ENCODE measurements around the gene ABCF2. TPM values are rescaled to one million over a fixed set of nuclear protein-coding genes. Genes with fewer than 3 reads are reported as not detected.

Gene ABCF2
- total RNA-seq, 2 donors from 2014 or later, result 25.3 to 44.1 TPM

DNA sequence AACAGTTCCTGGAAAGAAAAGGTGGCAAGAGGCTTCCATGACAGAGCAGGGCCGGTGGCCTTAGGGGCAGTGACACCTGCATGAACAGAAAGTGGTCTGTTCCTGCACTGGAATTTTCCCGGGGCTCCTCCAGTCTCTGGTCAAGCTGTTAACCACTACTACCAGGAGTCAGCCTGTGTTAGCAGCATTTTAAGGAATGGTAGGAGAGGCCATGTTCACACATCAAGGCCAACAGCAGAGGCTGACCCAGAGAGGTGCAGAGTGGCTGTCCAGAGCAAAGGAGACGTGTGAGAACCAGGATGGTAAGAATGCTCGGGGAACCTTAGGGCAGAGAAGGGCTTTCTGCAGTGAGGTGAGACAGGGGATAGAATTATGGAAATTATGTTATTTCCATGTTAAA, 25.3 kb downstream of the ABCF2 start:
- Histone ChIP-seq H3K27me3 (replicated peaks; ENCODE audit: insufficient read depth) (no peaks in the 10 kb centered on the region), H3K9me3 (no peaks in the 10 kb centered on the region), H3K36me3 (no peaks in the 10 kb centered on the region), H3K27ac (no peak overlapping the region), H3K4me3 (no peak overlapping the region), H3K4me1 (ENCODE audit: control insufficient read depth in 1 of 2, low read depth in 2 of 2) (no peaks in the 10 kb centered on the region)
- no peak for TF ChIP-seq CTCF (IDR thresholded peaks at IDR 0.05)
- ATAC-seq (ENCODE audit: insufficient number of reproducible peaks, low FRiP score, low read depth) (no peak), DNase-seq (ENCODE audit: low spot score) (no peak)

GRCh38 chr7:151201344-151201743, 25.7 kb downstream of the ABCF2 start:
- no peaks in the 10 kb centered on the region for H3K4me1 ChIP-seq (ENCODE audit: control insufficient read depth in 1 of 2, low read depth in 2 of 2)
- DNase-seq (ENCODE audit: low spot score), result no peak
- TF ChIP-seq CTCF (IDR thresholded peaks at IDR 0.05), result no peak
- no peak for ATAC-seq (ENCODE audit: insufficient number of reproducible peaks, low FRiP score, low read depth)
- no peaks in the 10 kb centered on the region for H3K9me3 ChIP-seq
- H3K27ac ChIP-seq, result no peak overlapping the region
- H3K4me3 ChIP-seq, result no peak overlapping the region
- no peaks in the 10 kb centered on the region for H3K36me3 ChIP-seq
- H3K27me3 ChIP-seq (replicated peaks; ENCODE audit: insufficient read depth), result no peaks in the 10 kb centered on the region

DNA sequence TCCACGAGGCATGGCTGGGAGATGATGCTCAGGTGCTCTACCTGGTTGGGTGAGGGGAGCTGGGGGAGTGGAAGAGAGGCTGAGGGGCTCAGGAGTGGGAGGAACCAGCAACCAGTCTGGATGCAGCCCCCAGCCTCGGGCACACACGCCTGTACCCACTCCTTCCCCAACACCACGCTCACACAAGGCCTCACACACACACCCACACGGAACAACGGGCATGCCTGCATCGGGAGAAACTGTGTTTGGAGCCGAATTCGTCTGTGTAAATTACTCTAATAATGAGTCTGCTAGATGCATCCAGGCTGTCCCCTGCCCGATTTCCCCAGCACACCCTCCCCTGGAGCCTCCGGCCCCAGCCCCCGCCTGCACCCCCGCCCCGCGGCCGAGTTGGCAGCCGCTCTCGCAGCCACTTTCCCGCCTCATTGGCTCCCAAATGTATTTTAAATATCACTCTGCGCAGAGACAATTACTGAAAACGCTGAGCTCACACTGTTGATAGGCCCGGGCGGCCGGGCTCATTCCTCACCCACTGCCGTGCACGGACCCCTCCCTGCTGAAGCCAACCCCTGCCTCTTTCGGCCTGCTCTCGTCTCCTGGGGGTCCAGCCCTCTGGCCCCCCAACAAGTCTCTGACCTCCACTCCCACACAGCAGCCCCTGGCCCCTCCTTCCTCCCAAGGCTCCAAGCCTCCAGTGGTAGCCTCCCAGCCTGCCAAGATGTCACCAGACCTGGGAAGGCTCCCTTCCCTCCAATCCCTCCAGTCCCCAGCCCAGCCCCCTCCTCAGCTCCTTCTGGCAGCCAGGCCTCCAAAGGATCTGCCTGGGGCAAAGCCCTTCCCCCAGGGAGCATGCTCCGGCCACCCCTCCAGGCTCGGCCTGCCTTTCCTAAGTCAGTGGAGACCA, 27.8 kb downstream of the ABCF2 start:
- no peaks in the 10 kb centered on the region for H3K27me3 ChIP-seq (replicated peaks; ENCODE audit: insufficient read depth)
- no peaks in the 10 kb centered on the region for H3K36me3 ChIP-seq
- no peak overlapping the region for H3K27ac ChIP-seq
- no peaks in the 10 kb centered on the region for H3K9me3 ChIP-seq
- ATAC-seq (ENCODE audit: insufficient number of reproducible peaks, low FRiP score, low read depth), result no peak
- no peak overlapping the region for H3K4me3 ChIP-seq
- no peak for DNase-seq (ENCODE audit: low spot score)
- no peaks in the 10 kb centered on the region for H3K4me1 ChIP-seq (ENCODE audit: control insufficient read depth in 1 of 2, low read depth in 2 of 2)
- TF ChIP-seq CTCF (IDR thresholded peaks at IDR 0.05), result no peak

- no peak overlapping the region for H3K27ac ChIP-seq
- TF ChIP-seq CTCF (IDR thresholded peaks at IDR 0.05), result no peak
- DNase-seq (ENCODE audit: low spot score), result no peak
- no peaks in the 10 kb centered on the region for H3K36me3 ChIP-seq
- H3K27me3 ChIP-seq (replicated peaks; ENCODE audit: insufficient read depth), result no peaks in the 10 kb centered on the region
- no peak for ATAC-seq (ENCODE audit: insufficient number of reproducible peaks, low FRiP score, low read depth)
- no peak overlapping the region for H3K4me3 ChIP-seq
- no peaks in the 10 kb centered on the region for H3K9me3 ChIP-seq
- no peaks in the 10 kb centered on the region for H3K4me1 ChIP-seq (ENCODE audit: control insufficient read depth in 1 of 2, low read depth in 2 of 2)
Measured at GRCh38 chr7:151197932-151198331, 29.1 kb downstream of the ABCF2 start.

GRCh38 chr7:151195616-151196450, 31.2 kb downstream of the ABCF2 start:
- no peak for ATAC-seq (ENCODE audit: insufficient number of reproducible peaks, low FRiP score, low read depth)
- no peaks in the 10 kb centered on the region for H3K4me1 ChIP-seq (ENCODE audit: control insufficient read depth in 1 of 2, low read depth in 2 of 2)
- no peak overlapping the region for H3K27ac ChIP-seq
- no peaks in the 10 kb centered on the region for H3K36me3 ChIP-seq
- H3K27me3 ChIP-seq (replicated peaks; ENCODE audit: insufficient read depth), result no peaks in the 10 kb centered on the region
- no peak overlapping the region for H3K4me3 ChIP-seq
- DNase-seq (ENCODE audit: low spot score), result no peak
- H3K9me3 ChIP-seq, result no peaks in the 10 kb centered on the region
- TF ChIP-seq CTCF (IDR thresholded peaks at IDR 0.05), result no peak

All from thoracic aorta (tissue), 2 donors.